ENCODE measurements around the gene IL36A.

IL36A gene

GRCh38 chr2:113021312-113021711, 16.1 kb downstream of the IL36A start:
- H3K4me3 ChIP-seq (ENCODE audit: low read depth, low read length): no peak overlapping the region
- no peak for TF ChIP-seq CTCF (IDR thresholded peaks at IDR 0.05; ENCODE audit: low read depth, low read length)
- no peak for DNase-seq (ENCODE audit: low read depth, low spot score)
- in situ Hi-C loops (cut with HindIII; ENCODE audit: low sequenced_read_pairs): no loop called here

GRCh38 chr2:113024764-113025163, 19.5 kb downstream of the IL36A start:
- H3K4me3 ChIP-seq (ENCODE audit: low read depth, low read length): no peak overlapping the region
- DNase-seq (ENCODE audit: low read depth, low spot score): no peak
- no peak for TF ChIP-seq CTCF (IDR thresholded peaks at IDR 0.05; ENCODE audit: low read depth, low read length)
- in situ Hi-C loops (cut with HindIII; ENCODE audit: low sequenced_read_pairs): no loop called here

GRCh38 chr2:113025737-113026136, 20.5 kb downstream of the IL36A start:
- TF ChIP-seq CTCF (IDR thresholded peaks at IDR 0.05; ENCODE audit: low read depth, low read length): no peak
- DNase-seq (ENCODE audit: low read depth, low spot score): no peak
- in situ Hi-C loops (cut with HindIII; ENCODE audit: low sequenced_read_pairs): no loop called here
- H3K4me3 ChIP-seq (ENCODE audit: low read depth, low read length): no peak overlapping the region

- DNase-seq (ENCODE audit: low read depth, low spot score): no peak
- in situ Hi-C loops (cut with HindIII; ENCODE audit: low sequenced_read_pairs): no loop called here
- H3K4me3 ChIP-seq (ENCODE audit: low read depth, low read length): no peak overlapping the region
- TF ChIP-seq CTCF (IDR thresholded peaks at IDR 0.05; ENCODE audit: low read depth, low read length): no peak
Measured at GRCh38 chr2:113027691-113028090, 22.4 kb downstream of the IL36A start.

GRCh38 chr2:113028112-113028511, 22.9 kb downstream of the IL36A start:
- DNase-seq (ENCODE audit: low read depth, low spot score): no peak
- no peak for TF ChIP-seq CTCF (IDR thresholded peaks at IDR 0.05; ENCODE audit: low read depth, low read length)
- H3K4me3 ChIP-seq (ENCODE audit: low read depth, low read length): no peak overlapping the region
- in situ Hi-C loops (cut with HindIII; ENCODE audit: low sequenced_read_pairs): no loop called here

- H3K4me3 ChIP-seq (ENCODE audit: low read depth, low read length): no peak overlapping the region
- no peak for DNase-seq (ENCODE audit: low read depth, low spot score)
- in situ Hi-C loops (cut with HindIII; ENCODE audit: low sequenced_read_pairs): no loop called here
- no peak for TF ChIP-seq CTCF (IDR thresholded peaks at IDR 0.05; ENCODE audit: low read depth, low read length)
Measured at GRCh38 chr2:113032737-113033136, 27.5 kb downstream of the IL36A start.

GRCh38 chr2:113034016-113034415, 28.8 kb downstream of the IL36A start:
- in situ Hi-C loops (cut with HindIII; ENCODE audit: low sequenced_read_pairs): no loop called here

More at GRCh38 chr2:113034016-113034415, 28.8 kb downstream of the IL36A start:
- TF ChIP-seq CTCF (IDR thresholded peaks at IDR 0.05; ENCODE audit: low read depth, low read length): no peak
- H3K4me3 ChIP-seq (ENCODE audit: low read depth, low read length): no peak overlapping the region
- DNase-seq (ENCODE audit: low read depth, low spot score): no peak

Data from astrocyte of the spinal cord (primary cell).